GM21619 (cell line): ENCODE data around the gene NFIB.
A peak's percentile ranks its signal among the peaks of the same experiment; 100 is the strongest.

Experiments used
- ATAC-seq: cut with Tn5 transposase; IDR thresholded peaks from one replicate; pipeline ENCODE4 v1.9.1; 2021; ENCODE audit not compliant: unreplicated experiment

The NFIB gene

DNA sequence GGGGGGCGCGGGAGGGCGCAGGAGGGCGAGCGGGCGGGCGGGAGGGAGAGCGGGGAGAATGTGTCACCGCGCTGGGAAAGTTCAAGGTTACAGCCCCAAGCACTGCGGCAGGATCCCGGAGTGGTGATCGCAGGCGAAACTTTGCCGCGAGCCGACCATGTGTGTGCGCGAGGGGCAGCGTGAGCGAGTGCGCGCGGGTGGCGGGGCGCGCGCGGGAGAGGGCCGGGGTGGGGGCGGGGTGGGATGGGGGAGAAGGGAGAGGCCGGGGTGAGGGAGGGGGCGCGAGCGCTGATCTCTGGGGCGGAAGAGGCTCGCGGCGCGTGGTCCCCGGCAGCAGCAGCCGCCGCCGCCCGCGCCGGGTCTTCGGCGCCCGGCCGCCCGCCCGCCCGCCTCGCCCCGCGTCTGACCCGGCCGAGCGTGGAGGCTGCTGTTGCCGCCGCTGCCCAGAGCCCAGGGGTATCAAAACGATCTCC lies at the start of gene NFIB:
Gene NFIB, minus strand, starts transcription at position 191 of the 473 bp plus-strand sequence. CDS start 630 bp downstream, outside the sequence.
- ATAC-seq = no peak

GRCh38 chr9:14362175-14362574 lies 48.2 kb upstream of the NFIB start:
- ATAC-seq = no peak

DNA sequence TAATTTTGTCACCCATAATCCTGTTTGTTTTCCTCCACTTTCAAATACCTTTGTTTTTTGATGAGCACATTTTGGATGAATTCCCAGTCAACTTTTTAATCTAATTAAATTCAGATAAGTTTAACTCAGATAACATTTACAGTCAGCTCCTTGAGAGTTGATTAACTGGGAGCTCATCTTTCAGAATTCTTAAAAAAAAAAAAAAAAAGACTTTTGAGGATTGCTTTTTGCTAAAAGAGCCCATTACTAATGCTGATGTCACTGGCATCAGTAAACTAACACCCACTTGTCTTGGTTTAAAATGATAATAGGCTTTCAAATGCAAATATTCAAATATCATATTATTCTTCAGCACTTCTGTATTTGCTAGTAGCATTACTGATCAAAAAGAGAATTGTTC lies 47.1 kb upstream of the NFIB start:
- no peak for ATAC-seq

DNA sequence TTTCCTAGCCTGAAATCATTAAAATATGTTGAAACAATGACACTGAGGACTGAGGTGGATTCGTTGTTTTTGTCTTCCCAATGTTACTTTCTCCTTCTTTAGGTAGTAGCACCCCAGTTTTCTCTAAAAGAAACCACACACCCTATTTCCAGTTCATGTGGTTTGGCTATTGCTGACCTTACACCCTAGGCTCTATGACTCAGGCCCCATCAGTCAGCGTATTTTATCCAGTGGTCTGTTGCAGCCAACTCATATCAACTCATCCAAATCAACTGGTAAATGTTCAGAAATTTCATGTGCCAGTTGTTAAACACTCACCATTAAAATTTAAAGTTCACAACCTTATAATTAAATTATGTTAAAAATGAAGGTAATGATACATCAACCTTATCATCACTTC lies 44.6 kb upstream of the NFIB start:
- ATAC-seq = no peak

- no peak for ATAC-seq
Observed at GRCh38 chr9:14356351-14357265, 42.7 kb upstream of the NFIB start.

GRCh38 chr9:14354201-14354600 lies 40.3 kb upstream of the NFIB start:
- no peak for ATAC-seq

GRCh38 chr9:14353222-14354056 lies 39.5 kb upstream of the NFIB start:
- ATAC-seq = peak; percentile 82

GRCh38 chr9:14352503-14352902 lies 38.6 kb upstream of the NFIB start:
- ATAC-seq = no peak

DNA sequence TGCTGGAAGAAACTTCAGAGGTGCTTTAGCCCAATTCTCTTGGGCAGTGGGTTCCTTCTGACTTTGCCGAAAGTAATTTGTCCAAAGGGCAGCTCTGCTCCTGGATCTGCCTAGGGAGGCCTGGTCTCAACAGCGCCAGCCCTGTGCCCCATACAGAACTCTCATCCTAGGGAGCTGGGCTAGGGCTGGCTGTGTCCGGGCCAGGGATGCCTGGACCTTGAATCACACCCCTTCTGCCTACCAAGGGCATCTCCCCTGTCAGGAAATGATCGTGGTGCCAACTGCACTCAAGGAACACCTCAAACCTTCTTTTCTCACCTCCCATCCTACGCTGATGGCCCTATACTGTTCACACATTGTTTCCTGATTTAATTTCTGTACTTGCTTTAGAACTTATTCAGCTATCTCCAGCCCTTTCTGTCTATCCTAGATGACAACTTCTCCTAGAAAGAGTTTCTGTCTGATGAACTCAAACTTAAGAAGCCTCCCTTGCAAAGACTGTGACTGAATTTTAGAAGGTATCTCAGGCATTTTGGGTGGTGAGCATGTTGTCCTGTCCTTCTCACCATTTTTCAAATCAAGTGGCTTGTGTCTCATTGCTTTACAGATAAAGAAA lies 37.4 kb upstream of the NFIB start:
- no peak for ATAC-seq

GRCh38 chr9:14350754-14351153 lies 36.8 kb upstream of the NFIB start:
- no peak for ATAC-seq

GRCh38 chr9:14350349-14350728 lies 36.4 kb upstream of the NFIB start:
- ATAC-seq = no peak

DNA sequence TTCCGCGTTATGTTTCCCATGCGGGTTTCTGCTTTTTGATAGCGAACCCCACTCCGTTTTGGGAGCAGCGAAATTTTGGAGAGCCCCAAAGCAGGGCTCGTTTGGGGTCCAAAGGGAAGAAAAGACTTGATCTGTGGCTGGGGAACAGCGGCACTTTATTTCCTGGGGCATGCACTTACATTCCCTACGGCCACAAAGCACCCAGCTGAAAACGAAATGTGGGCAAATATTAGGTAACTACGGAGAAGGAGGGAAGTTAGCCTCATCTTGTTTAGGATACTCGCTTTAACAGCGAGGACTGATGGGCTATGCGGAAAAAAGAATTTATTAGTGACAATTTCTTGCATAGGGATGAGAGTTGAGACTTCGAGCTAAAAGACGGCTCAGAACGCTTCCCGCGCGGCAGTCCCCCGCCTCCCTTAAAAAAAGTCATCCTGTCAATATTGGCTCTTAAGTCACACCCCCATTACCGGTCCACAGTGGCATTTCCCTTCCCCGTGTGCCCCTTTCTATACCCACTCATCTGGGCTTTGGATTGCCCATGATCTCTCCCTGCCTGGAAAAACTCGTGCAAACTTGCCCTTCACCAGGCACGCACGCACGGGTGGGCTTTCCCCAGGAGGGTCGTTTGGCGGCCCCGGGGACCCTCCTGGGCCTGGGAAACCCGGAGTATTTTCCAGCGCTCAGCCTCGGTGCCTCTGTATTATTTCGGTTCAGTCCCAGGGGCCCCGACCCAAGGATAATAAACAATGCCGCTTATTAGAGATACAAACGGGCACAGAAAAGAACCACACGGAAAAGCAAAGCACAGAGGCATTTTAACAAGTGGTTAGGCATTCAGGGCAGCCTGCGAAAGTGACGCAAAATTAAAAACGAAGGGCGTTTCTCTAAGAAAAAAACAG lies 35.8 kb upstream of the NFIB start:
- no peak for ATAC-seq

DNA sequence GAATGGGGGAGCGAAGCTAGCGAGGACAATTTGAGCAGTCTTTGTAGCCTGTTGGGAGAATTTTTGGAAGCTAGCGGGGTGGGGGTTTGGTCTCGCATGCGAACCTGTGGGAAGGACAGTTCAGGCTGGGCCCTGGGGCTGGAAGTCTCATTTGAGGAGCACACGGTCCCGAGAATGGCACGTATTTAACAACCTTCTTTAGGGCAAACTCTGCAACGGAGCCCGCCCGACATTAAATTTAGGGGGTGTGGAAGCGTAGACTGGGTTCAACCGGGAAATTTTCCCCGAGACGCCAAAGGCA lies 35.2 kb upstream of the NFIB start:
- no peak for ATAC-seq

- ATAC-seq = no peak
Observed at GRCh38 chr9:14348373-14349145, 34.6 kb upstream of the NFIB start.

DNA sequence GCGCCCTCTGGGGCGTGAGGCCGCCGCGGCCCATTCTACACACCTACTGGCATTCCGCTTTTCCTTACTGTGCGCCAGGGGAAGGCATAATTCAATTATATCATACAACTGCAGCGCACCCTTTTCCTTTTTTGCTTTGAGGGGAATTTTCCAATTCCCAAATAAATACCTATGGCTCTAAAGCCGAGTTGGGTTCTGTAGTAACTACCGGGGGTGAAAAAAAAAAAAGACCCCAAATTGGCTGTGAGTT lies 34.1 kb upstream of the NFIB start:
- ATAC-seq = no peak

DNA sequence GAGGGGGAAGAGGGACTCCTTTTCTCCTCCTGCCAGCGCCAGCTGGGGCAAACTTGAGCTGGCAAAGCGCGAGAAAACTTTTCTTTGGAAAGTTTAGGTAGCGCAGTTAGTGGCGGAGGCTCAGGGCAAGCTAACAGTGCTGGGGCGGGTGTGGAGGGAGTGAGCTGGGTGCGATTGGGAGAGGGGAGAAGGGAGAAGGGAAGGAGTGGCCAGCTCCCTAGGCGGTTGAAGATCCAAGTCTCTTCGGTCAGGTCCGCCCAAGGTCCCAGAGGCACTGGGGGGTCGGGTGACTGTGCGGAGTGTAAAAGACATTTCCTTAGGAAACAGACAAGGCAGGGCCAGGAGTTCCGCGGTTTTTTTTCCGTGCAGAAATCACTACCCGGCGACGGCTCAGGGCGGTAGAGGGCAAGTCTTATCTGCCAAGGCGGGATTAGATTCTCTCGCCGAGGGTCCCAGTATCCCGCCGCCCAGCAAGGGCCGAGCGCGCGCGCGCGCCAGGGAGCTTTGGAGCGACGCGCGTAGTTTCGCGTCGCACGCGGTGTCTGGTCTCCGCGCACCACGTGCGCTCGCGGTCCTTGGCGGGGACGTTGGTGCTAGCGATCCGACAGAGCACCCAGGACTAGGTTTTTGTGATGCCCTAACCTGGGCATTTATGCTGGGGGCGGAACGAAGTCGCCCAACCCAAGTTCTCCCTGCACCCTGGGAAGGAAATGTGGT lies 33.6 kb upstream of the NFIB start:
- ATAC-seq = no peak

GRCh38 chr9:14346811-14347405 lies 33.0 kb upstream of the NFIB start:
- ATAC-seq = no peak

DNA sequence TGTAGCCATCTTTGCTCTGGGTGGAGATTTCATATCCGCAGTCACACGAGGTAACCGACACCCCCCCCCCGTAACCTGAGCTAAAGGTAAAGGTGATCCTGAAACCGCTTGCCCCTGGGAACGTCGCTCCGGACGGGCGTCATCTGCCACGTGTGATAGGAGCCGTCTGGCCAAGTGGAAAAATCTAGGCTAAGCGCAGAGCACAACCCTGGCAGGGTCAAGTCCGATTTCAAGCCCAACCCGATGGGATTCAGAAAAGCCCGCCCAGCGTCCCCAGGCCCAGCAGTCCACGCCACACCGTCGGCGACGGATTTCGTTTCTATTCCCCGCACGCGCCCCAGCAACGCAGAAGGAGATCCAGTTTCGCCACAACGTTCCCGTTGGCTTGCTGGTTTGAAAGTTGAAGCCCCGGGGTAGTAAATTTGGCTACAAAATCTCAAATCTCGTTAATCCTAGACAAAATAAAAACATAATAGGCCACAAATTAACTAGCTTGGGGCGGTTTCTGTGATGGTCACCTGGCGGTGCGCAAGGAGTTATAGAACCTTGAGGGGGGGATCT lies 32.4 kb upstream of the NFIB start:
- no peak for ATAC-seq
